NT2/D1 (cell line): Measurements from ENCODE around the gene KLHL26.

Experiments used
- SUZ12 ChIP-seq: IDR thresholded peaks from 2 replicates; pipeline ENCODE4 v1.6.1; 2011; ENCODE audit not compliant: insufficient read length, insufficient read depth; ENCODE audit errors: extremely low read depth
- YY1 ChIP-seq: IDR thresholded peaks from 2 replicates; pipeline ENCODE4 v1.6.1; 2011; ENCODE audit not compliant: insufficient read length, insufficient read depth
- ZNF274 ChIP-seq: IDR thresholded peaks from 2 replicates; pipeline ENCODE4 v1.6.1; 2011; ENCODE audit warnings: mild to moderate bottlenecking, low read depth, low read length

DNA sequence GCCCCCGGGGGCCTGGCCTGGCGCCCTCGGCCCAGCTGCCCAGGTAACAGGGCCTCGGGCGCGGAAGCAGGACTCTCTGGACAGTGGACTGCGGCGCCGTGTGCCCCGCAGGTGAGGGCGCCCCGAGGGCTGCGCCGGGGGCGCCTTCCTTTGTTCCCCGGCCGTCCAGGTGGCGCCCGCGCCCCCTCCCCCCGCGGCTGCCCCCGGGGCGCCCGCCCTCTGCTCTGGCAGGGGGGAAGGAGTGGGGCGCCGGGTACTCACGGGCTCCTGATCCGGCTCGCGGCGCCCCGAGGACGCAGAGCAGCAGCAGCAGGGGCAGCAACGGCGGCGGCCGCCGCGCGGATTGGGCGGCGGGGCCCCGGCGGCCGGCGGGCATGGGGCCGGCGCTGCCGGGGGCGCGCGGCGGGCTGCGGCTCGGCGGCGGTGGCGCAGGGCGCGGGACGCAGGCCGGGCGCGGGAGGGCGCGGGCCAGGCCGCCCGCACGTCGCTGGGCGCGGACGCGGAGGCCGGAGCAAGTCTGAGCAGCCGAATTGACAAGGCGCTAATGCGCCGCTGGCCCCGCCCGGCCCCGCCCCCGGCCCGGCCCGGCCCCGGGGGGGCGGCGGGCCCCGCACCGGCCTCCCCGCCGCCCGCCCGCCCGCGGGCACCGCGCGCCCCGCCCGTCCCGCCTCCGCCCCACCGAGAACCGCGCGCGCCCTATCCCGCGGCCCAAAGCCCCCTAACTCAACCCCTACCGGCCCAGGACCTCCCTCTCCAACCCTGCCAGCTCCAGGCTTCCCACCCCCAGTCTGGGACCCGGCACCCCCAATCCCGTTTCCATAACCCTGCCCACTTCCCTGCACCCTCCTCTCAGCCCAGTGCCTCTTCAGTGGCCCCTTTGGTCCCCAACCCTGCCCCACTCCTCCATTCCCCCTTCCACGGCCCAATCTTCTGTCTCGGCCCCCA lies 30.3 kb upstream of the KLHL26 start, which contains the start of gene CRLF1:
- no peak for TF ChIP-seq YY1
- no peak for TF ChIP-seq SUZ12
- TF ChIP-seq ZNF274, result no peak
